AG09309 (cell line): ENCODE measurements around the gene RNF126.

Experiments
- DNase-seq: peaks from one replicate; pipeline ENCODE4 v3.0.0-alpha.2; 2010; ENCODE audit warnings: low read depth
- H3K4me3 ChIP-seq: 2 replicates; pipeline ENCODE4 v1.5.1; 2011; ENCODE audit warnings: mild to moderate bottlenecking, low read depth, low read length, moderate library complexity; ENCODE audit not compliant: control insufficient read depth
- TF ChIP-seq, protein P1 (sequence below): IDR thresholded peaks from 2 replicates; pipeline ENCODE4 v1.5.1; 2011; ENCODE audit warnings: mild to moderate bottlenecking, low read depth, low read length, inconsistent platforms; ENCODE audit not compliant: insufficient read depth, control insufficient read depth; ENCODE audit errors: missing control alignments

The RNF126 gene

DNA sequence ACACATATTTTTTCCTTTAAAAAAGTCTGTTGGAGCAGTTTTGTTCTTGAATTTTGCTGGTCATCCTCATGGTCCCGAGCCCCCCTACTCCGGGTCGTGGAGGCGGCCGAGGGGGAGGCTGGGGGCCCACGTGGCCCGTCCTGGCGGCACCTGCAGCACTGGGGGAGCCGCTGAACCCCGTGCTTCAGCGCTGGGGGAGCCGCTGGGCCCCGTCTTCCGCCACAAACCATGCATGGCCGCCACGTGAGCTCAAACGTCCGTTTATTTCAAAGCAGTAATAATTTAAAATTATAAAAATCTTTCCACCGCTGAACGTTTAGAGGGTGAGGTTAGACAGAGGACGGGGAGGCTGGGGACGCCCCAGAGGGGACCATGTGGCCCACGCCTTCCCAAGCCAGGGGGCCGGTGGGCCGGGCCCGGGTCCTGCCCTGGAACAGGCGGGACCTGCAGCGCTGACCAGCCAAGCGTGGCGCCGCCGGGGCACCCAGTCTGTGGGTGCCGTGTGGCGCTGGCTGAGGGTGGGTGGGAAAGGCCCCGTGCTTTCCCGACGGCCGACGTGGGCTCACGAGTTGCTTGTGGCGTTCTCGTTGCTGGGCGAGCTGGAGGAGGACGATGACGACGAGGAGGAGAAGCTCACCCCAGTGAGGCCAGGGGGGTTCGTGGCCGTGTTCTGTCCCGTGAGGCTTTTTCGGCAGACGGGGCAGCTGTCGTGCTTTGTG, 15.3 kb downstream of the RNF126 start:
- TF ChIP-seq, protein P1, sequence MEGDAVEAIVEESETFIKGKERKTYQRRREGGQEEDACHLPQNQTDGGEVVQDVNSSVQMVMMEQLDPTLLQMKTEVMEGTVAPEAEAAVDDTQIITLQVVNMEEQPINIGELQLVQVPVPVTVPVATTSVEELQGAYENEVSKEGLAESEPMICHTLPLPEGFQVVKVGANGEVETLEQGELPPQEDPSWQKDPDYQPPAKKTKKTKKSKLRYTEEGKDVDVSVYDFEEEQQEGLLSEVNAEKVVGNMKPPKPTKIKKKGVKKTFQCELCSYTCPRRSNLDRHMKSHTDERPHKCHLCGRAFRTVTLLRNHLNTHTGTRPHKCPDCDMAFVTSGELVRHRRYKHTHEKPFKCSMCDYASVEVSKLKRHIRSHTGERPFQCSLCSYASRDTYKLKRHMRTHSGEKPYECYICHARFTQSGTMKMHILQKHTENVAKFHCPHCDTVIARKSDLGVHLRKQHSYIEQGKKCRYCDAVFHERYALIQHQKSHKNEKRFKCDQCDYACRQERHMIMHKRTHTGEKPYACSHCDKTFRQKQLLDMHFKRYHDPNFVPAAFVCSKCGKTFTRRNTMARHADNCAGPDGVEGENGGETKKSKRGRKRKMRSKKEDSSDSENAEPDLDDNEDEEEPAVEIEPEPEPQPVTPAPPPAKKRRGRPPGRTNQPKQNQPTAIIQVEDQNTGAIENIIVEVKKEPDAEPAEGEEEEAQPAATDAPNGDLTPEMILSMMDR, result no peak
- DNase-seq, result no peak
- no peak overlapping the region for H3K4me3 ChIP-seq

DNA sequence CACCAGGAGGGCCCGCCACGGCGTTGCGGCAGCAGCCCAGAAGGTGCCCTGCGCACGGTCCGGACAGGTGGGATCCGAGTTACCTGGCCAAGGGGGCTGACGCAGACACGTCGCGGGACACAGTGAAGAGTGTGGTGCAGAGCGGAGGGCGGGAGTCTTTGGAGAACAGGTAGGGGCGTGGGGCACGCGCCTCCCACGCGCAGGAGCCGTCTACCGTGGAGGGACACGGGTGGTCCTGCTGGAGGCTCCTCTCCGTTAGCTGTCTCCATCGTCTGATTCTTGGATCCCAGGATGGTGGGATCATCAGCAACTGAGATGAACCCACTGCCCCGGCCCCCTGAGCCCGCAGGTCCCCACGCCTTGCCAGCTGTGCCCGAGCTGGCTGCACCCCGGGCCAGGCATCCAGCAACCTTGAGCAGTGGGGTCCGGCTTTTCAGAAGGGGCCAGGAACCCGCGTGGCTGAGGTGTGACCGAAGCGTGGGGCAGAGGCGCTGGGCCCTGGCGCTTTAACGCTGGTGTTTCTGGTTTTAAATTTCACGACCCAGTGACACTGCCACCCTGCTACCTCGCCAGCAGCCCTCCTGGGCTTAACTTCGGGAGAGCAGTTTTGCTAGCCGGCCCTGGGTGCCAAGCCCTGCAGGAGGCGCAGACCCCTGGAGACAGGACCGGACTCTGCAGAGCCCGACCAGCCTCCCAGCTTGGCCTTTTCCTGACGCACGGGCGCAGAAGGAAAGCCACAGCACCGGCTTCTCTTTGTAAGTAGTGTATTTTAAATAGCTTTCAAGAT, 16.0 kb downstream of the RNF126 start:
- no peak for DNase-seq
- no peak overlapping the region for H3K4me3 ChIP-seq
- TF ChIP-seq, protein P1, result no peak

DNA sequence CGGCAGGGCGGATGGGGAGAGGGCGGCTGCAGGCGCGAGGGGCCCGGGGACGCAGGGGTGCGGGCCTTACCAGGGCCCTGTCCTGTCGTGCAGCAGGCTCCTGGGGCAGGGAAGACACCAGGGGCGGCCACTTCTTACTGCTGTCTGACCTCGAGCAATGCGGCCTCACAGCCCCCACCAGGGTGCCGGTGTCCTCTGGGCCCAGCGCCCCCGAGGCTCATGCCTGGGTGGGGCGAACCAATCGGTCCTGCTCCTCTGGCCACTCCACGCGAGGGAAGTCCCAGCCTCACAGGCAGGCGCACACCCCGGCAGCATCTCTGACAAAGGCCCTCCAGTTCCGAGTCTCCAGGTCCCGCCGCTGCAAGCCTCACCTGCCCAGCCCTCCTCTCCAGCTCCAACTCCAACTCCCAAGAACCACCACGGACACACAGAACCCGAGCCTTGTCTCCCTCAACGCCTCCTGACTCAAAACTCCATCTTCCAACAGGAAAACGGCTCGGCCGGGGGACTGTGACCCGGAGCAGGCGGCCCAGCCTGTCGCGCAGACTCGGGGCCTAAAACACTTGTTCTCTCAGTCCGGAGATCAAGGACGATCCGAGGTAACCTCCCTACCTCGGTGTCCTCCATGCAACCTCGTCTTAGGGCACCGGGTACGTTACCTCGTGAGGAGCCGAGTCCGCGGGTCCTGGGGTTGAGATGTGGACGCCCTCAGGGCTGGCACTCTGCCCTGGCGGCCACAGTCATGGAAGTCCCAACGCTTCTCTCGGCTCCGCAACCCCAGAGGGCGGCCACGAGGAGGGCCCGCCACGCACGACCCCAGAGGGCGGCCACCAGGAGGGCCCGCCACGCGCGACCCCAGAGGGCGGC, 16.9 kb downstream of the RNF126 start:
- H3K4me3 ChIP-seq, result no peak overlapping the region
- TF ChIP-seq, protein P1, result no peak
- no peak for DNase-seq

DNA sequence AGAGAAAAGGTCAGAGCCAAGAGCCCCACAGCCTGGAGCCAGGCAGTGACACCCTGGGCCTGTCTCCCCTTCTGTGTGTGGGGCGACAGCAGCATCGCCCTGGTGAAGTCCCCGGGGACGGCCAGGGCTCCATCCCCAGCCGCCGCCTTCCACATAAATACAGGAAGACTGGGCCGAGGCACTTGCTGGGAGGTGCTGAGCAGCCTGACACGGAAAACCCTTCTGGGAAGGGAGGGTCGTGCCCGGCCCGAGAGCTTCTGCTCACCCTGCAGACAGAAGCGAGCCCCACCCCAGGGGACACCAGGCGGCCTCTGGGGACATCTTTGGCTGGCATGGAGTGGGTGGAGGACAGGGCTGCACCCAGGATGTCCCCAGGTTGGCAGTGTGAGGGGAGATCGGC, 18.2 kb downstream of the RNF126 start:
- H3K4me3 ChIP-seq, result no peak overlapping the region
- no peak for DNase-seq
- TF ChIP-seq, protein P1, result no peak

DNA sequence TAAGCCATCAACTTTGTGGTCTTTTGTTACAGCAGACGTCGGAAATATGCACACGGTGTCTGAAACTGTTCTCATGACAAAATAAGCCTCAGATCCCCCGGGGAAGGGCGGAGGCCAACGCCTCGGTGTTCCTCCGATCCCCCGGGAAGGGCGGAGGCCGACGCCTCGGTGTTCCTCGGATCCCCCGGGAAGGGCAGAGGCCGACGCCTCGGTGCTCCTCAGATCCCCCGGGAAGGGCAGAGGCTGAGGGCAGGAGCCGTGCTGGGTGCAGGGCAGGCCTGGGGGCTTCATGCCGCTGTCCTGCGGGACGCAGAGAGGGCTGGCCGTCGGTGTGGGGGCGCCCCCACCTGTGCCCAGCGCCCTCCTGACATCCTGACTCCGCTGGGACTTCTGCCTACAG, 18.7 kb downstream of the RNF126 start:
- DNase-seq, result no peak
- no peak overlapping the region for H3K4me3 ChIP-seq
- TF ChIP-seq, protein P1, result no peak

DNA sequence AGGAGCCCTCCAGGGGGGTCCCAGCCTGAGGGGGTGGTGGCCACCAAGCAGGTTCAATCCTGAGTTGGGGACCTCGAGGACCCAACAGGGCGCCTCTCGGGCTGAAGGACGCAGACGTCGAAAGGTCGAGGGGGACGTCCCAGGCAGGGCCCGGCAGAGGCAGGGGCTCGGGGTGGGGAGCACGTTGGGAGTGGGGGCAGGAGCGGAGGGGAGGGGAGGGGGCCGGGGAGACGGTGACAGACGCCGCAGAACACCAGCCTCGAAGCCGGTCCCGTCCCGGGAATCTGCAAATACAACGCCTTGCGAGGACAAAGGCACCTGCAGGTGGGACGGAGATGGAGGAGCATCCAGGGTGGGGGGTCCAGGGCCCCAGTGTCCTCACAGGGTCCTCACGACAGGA, 19.3 kb downstream of the RNF126 start:
- TF ChIP-seq, protein P1, result no peak
- DNase-seq, result no peak
- no peak overlapping the region for H3K4me3 ChIP-seq
